Activated naive CD4-positive, alpha-beta T cell treated with anti-CD3 and anti-CD28 coated beads, Interleukin-2, amount 10 ng/mL, durations not matched to agents 7 days and 5 days (primary cell): ENCODE measurements around the gene PPP2R5D.

Experiments
- CTCF ChIA-PET: fragments of 350-600 bp; sonication (Branson Sonifier 250); formaldehyde crosslinking; loops from one replicate; lab custom pipeline; 2021; ENCODE audit warnings: antibody characterized with exemption; lab: Charles Lee
- DNase-seq: peaks from one replicate; pipeline ENCODE4 v3.0.0-alpha.2; 2020
- H3K27ac Mint-ChIP-seq: one replicate; pipeline ENCODE4 v1.8.0; 2021; ENCODE audit warnings: mild to moderate bottlenecking, moderate library complexity, mixed read lengths
- H3K27me3 Mint-ChIP-seq: one replicate; pipeline ENCODE4 v1.8.0; 2021; ENCODE audit warnings: mild to moderate bottlenecking, mixed read lengths
- H3K36me3 Mint-ChIP-seq: one replicate; pipeline ENCODE4 v1.8.0; 2021; ENCODE audit warnings: mixed read lengths
- H3K4me1 Mint-ChIP-seq: one replicate; pipeline ENCODE4 v1.8.0; 2021; ENCODE audit warnings: mixed read lengths
- H3K4me3 Mint-ChIP-seq: one replicate; pipeline ENCODE4 v1.8.0; 2021; ENCODE audit warnings: mild to moderate bottlenecking, moderate library complexity, mixed read lengths
- H3K9me3 Mint-ChIP-seq: one replicate; pipeline ENCODE4 v1.8.0; 2021; ENCODE audit warnings: mixed read lengths

The PPP2R5D gene

DNA sequence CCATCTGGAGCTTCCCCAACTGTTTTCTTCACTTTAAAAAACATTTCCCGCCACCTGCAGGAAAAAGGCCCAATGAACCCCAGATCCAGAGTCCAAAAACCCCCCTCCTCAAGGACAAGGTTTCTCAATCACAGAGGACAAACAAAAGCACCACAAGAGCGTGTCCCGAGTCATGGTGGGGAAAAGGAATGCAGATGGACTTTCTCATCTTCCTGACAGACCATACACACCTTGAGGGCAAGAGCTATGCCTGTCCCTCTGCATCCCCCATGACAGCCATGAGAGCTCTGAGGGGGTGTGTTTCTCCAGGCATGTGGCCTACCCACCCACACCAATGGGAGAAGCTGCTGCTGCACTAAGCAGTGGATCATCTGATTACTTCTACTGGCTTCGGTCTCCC is 14.4 kb upstream of the PPP2R5D start:
- Mint-ChIP-seq H3K27me3 (no peaks in the 10 kb centered on the region), H3K4me3 (no peak overlapping the region), H3K4me1 (no peaks in the 10 kb centered on the region), H3K36me3 (peaks cover 33% of the 10 kb centered on the region), H3K9me3 (no peaks in the 10 kb centered on the region), H3K27ac (no peak overlapping the region)
- CTCF ChIA-PET: no interaction called here
- DNase-seq: no peak

DNA sequence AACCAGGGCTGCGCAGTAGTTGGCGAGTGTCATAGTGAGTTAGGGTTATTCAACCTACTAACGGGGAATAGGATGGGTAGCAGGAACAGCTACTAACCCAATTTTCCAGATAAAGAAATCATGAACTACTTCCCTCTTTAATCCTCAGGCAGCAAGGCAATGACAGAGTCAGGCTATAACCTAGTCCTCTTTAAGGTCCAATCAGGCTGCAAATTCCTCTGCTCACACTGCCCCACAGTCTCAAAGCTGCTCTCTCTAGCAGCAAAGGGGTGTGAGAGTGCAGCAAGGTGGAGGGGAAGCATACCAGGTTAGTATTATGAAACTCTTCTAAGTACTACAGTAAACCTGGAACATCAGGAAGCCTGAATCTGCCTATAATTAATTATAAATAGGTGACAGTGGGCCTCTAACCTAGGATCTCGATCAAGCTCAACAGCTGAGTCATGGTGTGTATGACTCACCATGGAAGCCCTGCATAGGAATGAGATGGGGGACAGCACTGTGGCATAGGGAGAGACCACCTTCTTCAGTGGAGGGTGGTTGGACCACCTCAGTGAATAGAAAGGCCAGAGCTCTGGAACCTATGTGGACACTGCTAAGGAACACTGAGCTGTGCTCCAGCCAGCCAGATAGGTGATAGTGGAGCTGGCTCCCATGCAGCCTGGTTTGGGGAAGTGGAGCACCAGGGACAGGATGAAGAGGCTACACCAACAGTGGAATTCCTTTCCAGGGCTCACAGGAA is 13.3 kb upstream of the PPP2R5D start:
- no peak for DNase-seq
- Mint-ChIP-seq H3K4me3 (no peak overlapping the region), H3K4me1 (peaks cover 5% of the 10 kb centered on the region), H3K27ac (no peak overlapping the region), H3K36me3 (peaks cover 36% of the 10 kb centered on the region), H3K27me3 (no peaks in the 10 kb centered on the region), H3K9me3 (no peaks in the 10 kb centered on the region)
- CTCF ChIA-PET: interaction anchor here (0.8 kb wide), 1 partner anchor 173 kb away, joined by 3 read pairs; no protein-coding TSS in a partner anchor

DNA sequence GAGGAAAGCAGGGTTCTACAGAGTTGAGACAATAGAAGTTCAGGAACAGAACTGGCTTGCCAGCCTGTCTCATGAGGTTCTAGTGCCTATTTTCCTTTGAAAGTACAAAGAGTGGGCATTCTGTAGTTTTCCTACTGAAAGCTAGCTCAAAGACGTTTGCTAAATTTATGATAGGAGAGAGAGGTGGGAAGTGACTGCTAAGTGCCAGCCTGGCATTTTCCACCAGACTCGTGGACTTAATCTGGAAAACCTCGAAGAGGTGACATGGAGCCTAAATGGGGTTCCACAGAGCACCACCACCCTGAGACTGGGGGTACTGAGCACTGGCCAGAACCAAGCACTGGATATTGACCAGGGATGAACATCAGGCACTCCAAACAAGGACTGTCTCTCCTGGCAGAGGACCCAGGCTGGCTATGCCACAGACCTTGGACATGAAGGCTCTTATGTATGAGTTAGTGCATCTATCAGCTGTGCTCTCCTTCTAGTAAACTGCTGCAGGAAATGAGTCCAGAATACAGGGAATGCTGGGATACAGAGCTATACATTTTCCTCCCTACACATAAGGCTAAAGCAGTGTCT is 12.5 kb upstream of the PPP2R5D start:
- Mint-ChIP-seq H3K4me1 (peaks cover 12% of the 10 kb centered on the region), H3K27me3 (no peaks in the 10 kb centered on the region), H3K36me3 (peaks cover 38% of the 10 kb centered on the region), H3K4me3 (no peak overlapping the region), H3K9me3 (no peaks in the 10 kb centered on the region), H3K27ac (no peak overlapping the region)
- DNase-seq: no peak
- CTCF ChIA-PET: interaction anchor here (0.8 kb wide), 1 partner anchor 172 kb away, joined by 3 read pairs; no protein-coding TSS in a partner anchor

DNA sequence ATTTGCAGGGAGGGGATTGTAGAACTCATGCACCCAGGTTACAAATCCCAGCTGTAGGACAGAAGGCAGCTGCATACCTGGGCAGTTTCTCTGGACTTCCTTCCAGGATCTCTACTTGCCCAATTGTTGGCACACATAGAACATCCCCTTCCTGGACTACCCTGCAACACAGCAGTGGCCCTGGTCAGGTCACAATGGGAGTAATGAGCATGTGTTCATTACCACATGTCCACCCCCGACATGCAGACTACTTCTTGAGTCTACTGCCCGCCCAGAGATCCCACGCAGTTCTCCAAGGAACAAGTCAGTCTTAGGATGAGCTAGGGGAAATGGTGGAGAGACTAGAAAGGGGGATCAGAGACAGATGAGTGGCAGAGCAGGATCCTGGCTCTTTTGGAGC is 10.4 kb upstream of the PPP2R5D start:
- DNase-seq: no peak
- Mint-ChIP-seq H3K27me3 (no peaks in the 10 kb centered on the region), H3K36me3 (peaks cover 37% of the 10 kb centered on the region), H3K4me3 (no peak overlapping the region), H3K27ac (no peak overlapping the region), H3K4me1 (peaks cover 23% of the 10 kb centered on the region), H3K9me3 (no peaks in the 10 kb centered on the region)
- CTCF ChIA-PET: interaction anchor here (0.8 kb wide), 1 partner anchor 9 kb away, joined by 3 read pairs; no protein-coding TSS in a partner anchor

DNA sequence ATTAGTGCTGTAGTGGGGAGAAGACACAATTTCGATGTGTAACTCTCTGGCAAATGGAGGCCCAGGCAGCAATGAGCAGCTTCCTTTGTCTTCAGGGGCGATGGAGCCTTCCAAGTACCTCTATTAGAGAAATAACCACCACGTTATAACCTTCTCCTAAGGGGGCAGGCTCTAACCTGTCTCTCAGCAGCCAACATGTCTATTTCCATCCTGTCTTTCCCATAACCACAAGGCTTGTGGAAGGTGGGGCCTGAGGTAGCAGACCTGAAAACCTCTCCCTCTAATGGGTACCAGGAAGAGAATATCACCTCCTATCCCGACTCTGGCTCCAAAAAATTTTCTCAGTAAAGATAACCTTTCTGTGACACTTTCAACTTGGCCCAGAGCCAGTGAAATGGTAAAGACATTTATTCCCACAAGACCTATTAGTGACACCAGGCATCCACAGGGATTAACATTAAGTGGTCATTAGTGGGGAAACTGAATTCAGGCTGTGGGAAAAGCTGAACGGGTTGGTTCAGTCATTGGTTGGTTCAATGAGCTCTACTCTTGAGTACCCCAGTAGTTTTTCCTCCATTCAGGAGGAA is 9.4 kb upstream of the PPP2R5D start:
- H3K27ac Mint-ChIP-seq: no peak overlapping the region
- peaks cover 34% of the 10 kb centered on the region for H3K4me1 Mint-ChIP-seq
- H3K4me3 Mint-ChIP-seq: no peak overlapping the region
- no peaks in the 10 kb centered on the region for H3K27me3 Mint-ChIP-seq
- CTCF ChIA-PET: interaction anchor here (0.8 to 1.5 kb wide), 2 partner anchors 10 kb away, joined by 3 read pairs; no protein-coding TSS in a partner anchor
- no peak for DNase-seq
- H3K9me3 Mint-ChIP-seq: no peaks in the 10 kb centered on the region
- H3K36me3 Mint-ChIP-seq: peaks cover 34% of the 10 kb centered on the region

DNA sequence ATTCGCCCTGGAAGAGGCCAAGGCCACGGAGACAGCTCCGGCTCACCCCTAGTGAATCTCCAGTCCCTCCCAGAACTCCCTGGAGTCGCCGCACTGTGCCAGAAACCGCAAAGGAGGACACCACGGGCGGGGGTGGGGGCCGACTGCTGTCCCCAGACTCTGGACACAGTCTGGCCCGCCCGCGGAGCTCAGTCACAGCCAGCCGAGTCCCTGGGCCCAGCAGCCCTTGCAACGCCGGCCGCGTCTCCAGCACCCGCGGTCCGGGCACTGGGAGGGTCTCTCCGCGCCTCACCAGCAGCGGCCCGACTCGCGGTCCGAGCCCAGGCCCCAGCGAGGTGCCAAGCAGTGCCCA is 5.9 kb upstream of the PPP2R5D start:
- no peak for DNase-seq
- Mint-ChIP-seq H3K27me3 (no peaks in the 10 kb centered on the region), H3K9me3 (no peaks in the 10 kb centered on the region)

DNA sequence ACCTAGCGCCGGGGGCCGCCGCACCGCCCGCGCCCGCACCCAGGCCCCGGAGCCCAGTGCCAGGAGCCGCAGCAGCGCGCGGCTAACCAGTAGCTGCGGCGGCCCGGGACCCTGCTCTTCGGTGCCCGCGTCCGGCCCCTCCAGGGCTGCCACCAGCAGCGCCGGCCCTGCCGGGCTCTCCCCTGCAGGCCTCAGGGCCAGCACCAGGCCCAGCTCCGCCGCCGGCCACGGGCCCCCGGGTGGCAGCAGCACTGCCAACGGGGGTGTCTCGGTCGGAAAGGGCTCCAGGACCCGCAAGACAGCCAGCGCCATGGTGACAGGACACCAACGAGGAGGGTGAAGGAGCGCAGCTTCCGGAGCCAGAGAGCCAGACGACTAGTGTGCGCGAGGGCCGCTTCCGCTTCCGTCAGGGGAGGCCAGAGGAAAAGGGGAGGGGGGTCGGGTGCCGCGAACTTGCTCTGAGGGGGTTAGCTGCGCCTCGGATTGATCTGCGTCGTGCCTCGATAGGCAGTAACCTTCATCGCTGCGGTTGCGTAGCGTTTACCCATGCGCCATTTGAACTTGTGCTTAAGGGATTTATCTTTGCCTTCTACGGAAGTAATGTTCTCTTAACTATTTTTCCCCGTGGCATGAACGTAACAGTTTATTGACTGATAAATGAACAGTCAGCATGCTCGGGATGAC is 5.4 kb upstream of the PPP2R5D start, which contains the start of gene PEX6:
Gene PEX6 (minus strand): TSS at position 343 of the 684 bp plus-strand sequence. CDS start 31 bp downstream, at position 312.
- peaks cover 18% of the 10 kb centered on the region for H3K36me3 Mint-ChIP-seq
- H3K4me1 Mint-ChIP-seq: peaks cover 51% of the 10 kb centered on the region

More for the DNA sequence above, 5.9 kb upstream of the PPP2R5D start:
- H3K27ac Mint-ChIP-seq: peak overlapping the region; percentile 86
- peaks cover 23% of the 10 kb centered on the region for H3K36me3 Mint-ChIP-seq
- H3K4me3 Mint-ChIP-seq: peak overlapping the region; percentile 90
- CTCF ChIA-PET: interaction anchor here (0.9 to 1.1 kb wide), 2 partner anchors 32 to 63 kb away, joined by 3 to 4 read pairs; partner anchors contain the start of gene PTCRA
- peaks cover 46% of the 10 kb centered on the region for H3K4me1 Mint-ChIP-seq

DNA sequence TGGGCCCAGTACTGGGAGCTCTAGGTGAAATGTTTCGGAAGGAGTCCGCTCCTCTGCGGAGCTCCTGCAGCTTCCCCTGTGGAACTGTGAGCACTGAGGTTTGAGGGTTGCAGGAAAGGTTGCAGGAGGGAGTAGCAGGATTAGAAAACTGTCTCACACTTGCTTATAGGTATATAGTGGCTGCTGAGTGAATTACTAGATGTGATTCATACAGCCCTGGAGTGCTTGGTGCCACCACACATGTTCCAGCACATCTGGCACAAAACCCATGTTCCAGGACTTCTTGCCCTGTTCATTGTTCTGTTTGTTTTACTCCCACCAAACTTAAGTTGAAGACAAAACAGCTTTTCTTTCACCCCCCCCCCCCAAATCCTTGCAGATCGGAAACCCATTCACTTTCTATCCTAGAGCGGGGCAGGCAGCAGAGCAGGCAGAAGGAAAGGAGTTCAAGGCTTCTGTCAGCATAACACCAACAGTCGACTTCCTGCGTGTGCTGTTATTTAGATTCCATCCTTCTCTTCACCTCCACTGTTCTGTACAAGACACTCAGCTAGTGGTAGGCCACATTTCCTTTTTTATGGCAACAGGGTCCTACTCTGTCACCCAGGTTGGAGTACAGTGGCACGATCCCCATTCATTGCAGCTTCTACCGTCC is 4.7 kb upstream of the PPP2R5D start:
- Mint-ChIP-seq H3K27me3 (no peaks in the 10 kb centered on the region), H3K4me3 (peak overlapping the region; percentile 89), H3K4me1 (peaks cover 53% of the 10 kb centered on the region), H3K9me3 (no peaks in the 10 kb centered on the region), H3K27ac (peak overlapping the region; percentile 99), H3K36me3 (peaks cover 16% of the 10 kb centered on the region)
- peak; percentile 31 for DNase-seq
- CTCF ChIA-PET: interaction anchor here (0.9 to 1.1 kb wide), 6 partner anchors 22 to 79 kb away, joined by 3 to 4 read pairs (median 3); partner anchors contain the start of genes CNPY3, KLHDC3, MEA1 and PTCRA

More for the DNA sequence above, 5.4 kb upstream of the PPP2R5D start, which contains the start of gene PEX6:
- H3K4me3 Mint-ChIP-seq: peak within 1 kb of the TSS; percentile 90
- CTCF ChIA-PET: interaction anchor here (0.9 to 1.1 kb wide), 5 partner anchors 23 to 78 kb away, joined by 3 to 4 read pairs (median 3); partner anchors contain the start of genes KLHDC3, MEA1 and PTCRA
- H3K27me3 Mint-ChIP-seq: no peaks in the 10 kb centered on the region
- H3K27ac Mint-ChIP-seq: peak within 1 kb of the TSS; percentile 99
- DNase-seq: peak; percentile 99
- no peaks in the 10 kb centered on the region for H3K9me3 Mint-ChIP-seq

DNA sequence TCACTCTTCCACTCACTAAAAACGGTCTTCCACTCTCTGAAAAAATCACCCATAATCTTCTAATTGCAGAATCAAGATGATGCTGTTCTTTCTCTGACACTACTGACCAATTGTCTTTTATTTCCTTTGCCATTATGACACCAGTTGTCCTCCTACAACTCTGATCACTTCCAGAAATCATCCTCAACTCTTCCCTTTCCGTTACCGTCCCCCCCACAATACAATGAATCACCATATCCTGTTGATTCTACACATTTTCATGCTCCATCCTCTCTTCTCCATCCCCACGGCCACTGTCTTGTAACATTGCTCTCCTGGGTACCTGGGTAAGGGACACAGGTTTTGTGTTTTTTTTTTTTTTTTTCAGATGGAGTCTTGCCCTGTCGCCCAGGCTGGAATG is 2.5 kb upstream of the PPP2R5D start:
- Mint-ChIP-seq H3K27ac (peak overlapping the region; percentile 43), H3K36me3 (peaks cover 10% of the 10 kb centered on the region), H3K4me3 (no peak overlapping the region), H3K9me3 (no peaks in the 10 kb centered on the region), H3K4me1 (peaks cover 58% of the 10 kb centered on the region), H3K27me3 (no peaks in the 10 kb centered on the region)
- CTCF ChIA-PET: no interaction called here
- DNase-seq: no peak

DNA sequence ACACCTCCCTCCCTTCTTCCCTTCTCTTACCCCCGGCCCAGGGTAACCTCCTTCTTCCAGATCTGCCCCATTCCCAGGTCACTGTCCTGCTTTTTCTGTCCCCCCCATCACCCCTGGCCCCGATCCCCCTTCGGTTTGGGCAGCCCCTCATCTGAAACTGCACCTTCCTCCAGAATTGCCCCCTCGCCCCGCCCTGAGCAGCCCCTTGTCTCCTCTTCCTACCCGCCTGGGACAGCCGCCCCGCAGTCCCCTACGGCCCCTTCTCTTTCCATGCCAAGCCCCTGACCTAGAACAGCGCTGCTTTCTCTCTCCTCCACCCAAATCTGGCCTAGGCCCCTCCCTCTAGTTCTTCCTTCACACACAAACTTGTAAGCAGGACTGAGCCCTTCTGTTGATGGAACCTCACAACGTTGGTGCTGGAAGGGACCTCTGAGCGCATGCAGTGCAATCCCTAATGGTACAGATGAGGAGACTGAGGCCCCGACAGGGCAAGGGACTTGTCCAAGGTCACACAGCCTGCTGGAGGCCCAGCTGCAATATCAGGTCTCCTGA is 630 bp downstream of the PPP2R5D start:
- peak overlapping the region; percentile 88 for H3K4me3 Mint-ChIP-seq
- no peaks in the 10 kb centered on the region for H3K27me3 Mint-ChIP-seq
- peak overlapping the region; percentile 76 for H3K27ac Mint-ChIP-seq
- peak; percentile 45 for DNase-seq
- no peaks in the 10 kb centered on the region for H3K9me3 Mint-ChIP-seq
- H3K36me3 Mint-ChIP-seq: peaks cover 34% of the 10 kb centered on the region
- peaks cover 55% of the 10 kb centered on the region for H3K4me1 Mint-ChIP-seq
- CTCF ChIA-PET: interaction anchor here (0.8 to 1.6 kb wide), 3 partner anchors 11 to 158 kb away, joined by 3 to 7 read pairs (median 3); no protein-coding TSS in a partner anchor

DNA sequence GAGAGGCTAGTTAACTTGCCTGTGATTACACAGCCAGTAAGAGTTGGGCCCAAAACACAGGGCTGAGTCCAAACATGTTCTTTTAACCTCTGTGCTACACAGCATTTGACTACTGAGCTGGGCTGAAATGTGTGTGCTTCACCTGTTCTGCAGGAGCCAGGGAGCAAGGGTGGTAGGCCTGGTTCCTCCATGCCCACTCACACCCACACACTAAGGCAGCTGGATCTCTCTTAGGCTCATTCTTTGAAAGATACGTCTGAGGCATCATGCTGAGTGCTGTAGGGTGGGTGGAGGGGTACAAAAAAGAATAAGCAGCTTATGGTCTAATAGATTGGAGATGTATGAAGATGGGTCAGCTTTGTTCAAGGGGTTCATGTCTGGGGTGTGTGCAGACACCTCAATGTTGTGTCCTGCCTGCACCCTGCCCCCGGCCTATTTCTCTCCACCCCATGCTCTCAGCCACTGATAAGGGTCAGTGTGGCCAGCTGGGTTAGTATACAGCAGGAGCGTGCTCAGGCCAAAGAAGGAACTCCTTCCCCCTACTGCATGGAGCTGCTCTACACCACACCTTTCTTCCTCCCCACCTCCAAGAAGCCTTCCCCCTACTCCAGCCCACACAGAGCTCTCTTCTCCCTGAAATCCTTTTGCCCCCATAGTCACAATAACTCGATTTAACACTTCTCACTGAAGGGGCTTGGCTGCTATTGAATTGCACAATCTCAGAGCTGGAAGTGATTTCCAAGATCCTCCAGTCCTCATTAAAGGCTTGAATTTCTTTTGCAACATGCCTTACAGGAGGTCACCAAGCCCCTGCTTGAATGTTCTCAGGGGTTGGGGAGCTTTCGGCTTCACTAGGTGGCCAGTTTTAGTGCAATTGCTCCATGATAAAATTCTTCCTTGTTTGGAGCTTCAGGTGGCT is 3.4 kb downstream of the PPP2R5D start:
- Mint-ChIP-seq H3K36me3 (peaks cover 40% of the 10 kb centered on the region), H3K27me3 (no peaks in the 10 kb centered on the region), H3K4me1 (peaks cover 43% of the 10 kb centered on the region), H3K4me3 (peak overlapping the region; percentile 42), H3K27ac (no peak overlapping the region), H3K9me3 (no peaks in the 10 kb centered on the region)
- CTCF ChIA-PET: interaction anchor here (1.8 kb wide), 1 partner anchor 156 kb away, joined by 5 read pairs; no protein-coding TSS in a partner anchor
- no peak for DNase-seq

DNA sequence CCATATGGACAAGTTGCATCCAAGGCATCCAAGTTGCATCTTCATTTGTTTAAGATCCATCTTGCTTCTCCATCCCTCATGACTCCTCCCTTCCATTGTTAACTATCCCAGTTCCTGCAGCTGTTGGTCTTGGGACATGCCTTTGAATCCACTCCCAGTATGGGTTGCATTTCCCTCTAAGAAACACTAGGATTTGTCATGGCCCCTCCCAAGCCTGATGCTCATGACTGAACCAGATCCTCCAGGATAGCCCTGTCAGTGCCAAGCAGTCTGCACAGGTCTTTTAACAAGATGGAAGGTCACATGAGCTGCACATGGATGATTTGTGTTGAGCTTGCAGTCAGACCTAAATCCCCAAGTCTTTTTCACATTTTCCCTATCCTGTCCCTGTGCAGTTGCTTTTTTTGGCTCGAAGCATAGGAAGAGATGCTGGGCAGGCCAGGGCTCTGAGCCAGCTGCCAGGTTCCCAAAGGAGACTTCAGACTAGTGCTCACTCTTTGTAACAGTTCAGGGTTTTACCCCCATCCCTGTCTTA is 4.2 kb downstream of the PPP2R5D start:
- no peak overlapping the region for H3K27ac Mint-ChIP-seq
- no peak for DNase-seq
- peaks cover 42% of the 10 kb centered on the region for H3K4me1 Mint-ChIP-seq
- no peak overlapping the region for H3K4me3 Mint-ChIP-seq
- H3K36me3 Mint-ChIP-seq: peaks cover 42% of the 10 kb centered on the region
- no peaks in the 10 kb centered on the region for H3K9me3 Mint-ChIP-seq
- H3K27me3 Mint-ChIP-seq: no peaks in the 10 kb centered on the region
- CTCF ChIA-PET: interaction anchor here (1.8 kb wide), 1 partner anchor 155 kb away, joined by 5 read pairs; no protein-coding TSS in a partner anchor
